ENCODE results near the gene GTPBP2.
A peak's percentile ranks its signal among the peaks of the same experiment; 100 is the strongest.

GTPBP2 gene

DNA sequence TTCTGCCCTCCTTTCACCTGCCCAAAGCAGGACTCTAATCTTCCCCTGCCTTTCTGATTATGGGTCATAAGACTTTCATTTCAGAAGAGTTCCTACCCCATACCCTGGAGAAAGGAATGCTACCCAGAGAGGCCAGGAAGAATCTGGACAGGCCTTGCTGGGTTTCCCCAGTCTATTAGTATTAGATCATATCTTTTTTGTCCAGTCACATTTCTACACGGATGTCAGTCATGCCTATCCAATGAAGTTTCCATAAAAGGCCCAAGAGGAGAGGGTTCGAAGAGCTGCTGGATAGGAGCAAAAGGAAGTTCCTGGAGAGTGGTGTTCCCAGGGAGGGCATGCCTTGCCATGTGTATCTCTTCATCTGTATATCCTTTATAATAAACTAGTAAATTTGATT, 49.9 kb downstream of the GTPBP2 start:
- TF ChIP-seq, protein P1, sequence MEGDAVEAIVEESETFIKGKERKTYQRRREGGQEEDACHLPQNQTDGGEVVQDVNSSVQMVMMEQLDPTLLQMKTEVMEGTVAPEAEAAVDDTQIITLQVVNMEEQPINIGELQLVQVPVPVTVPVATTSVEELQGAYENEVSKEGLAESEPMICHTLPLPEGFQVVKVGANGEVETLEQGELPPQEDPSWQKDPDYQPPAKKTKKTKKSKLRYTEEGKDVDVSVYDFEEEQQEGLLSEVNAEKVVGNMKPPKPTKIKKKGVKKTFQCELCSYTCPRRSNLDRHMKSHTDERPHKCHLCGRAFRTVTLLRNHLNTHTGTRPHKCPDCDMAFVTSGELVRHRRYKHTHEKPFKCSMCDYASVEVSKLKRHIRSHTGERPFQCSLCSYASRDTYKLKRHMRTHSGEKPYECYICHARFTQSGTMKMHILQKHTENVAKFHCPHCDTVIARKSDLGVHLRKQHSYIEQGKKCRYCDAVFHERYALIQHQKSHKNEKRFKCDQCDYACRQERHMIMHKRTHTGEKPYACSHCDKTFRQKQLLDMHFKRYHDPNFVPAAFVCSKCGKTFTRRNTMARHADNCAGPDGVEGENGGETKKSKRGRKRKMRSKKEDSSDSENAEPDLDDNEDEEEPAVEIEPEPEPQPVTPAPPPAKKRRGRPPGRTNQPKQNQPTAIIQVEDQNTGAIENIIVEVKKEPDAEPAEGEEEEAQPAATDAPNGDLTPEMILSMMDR (IDR thresholded peaks at IDR 0.05; ENCODE audit: low read depth, low read length, poor library complexity, severe bottlenecking) = no peak
- no peak for TF ChIP-seq EZH2phosphoT487 (IDR thresholded peaks at IDR 0.05; ENCODE audit: borderline replicate concordance, low read length)
- no peaks in the 10 kb centered on the region for H3K9me2 ChIP-seq (replicated peaks; ENCODE audit: control insufficient read depth, low read length)
- peaks cover 25% of the 10 kb centered on the region for H4K20me1 ChIP-seq (ENCODE audit: control insufficient read depth, insufficient read depth, low read depth, low read length)
- peaks cover 80% of the 10 kb centered on the region for H3K79me2 ChIP-seq (ENCODE audit: control insufficient read depth, low read length)
- H3K27me3 ChIP-seq (ENCODE audit: control insufficient read depth, low read length) = no peaks in the 10 kb centered on the region
- H3K4me2 ChIP-seq (ENCODE audit: low read length) = peak overlapping the region; percentile 81
- H3K27ac ChIP-seq (ENCODE audit: low read depth, low read length) = no peak overlapping the region
- peaks cover 61% of the 10 kb centered on the region for H3K36me3 ChIP-seq (ENCODE audit: control insufficient read depth, low read length)
- no peaks in the 10 kb centered on the region for H3K9me3 ChIP-seq (ENCODE audit: control insufficient read depth, insufficient read depth, low read length)
- peaks cover 25% of the 10 kb centered on the region for H3K4me1 ChIP-seq (ENCODE audit: control insufficient read depth, low read length)
- H3F3A ChIP-seq (ENCODE audit: control insufficient read depth, insufficient read depth) = peaks cover 17% of the 10 kb centered on the region
- H3K4me3 ChIP-seq (ENCODE audit: low read length) = peak overlapping the region; percentile 96

DNA sequence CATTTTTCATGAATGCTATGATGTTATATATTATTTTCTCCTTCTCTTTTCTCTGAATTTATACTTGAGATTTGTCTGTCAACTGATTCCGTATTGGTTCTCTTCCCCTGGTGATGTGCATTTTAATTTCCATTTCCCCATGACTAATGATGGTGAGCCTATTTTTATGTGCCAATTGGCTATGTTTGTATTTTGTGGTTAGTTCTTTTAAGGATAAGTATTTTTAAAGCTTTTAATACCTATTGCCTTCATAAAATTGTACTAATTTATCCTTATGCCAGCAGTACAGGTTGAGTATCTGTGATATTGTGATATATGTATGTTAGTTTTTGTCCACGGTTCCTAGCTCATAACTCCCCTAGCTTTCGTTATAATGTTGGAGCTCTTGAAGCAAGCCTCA, 50.3 kb downstream of the GTPBP2 start:
- H3K9me3 ChIP-seq (ENCODE audit: control insufficient read depth, insufficient read depth, low read length) = no peaks in the 10 kb centered on the region
- 0 out of 2 replicates have a peak overlapping the region, but pooled peaks have one; percentile 88 for H3K27ac ChIP-seq (ENCODE audit: low read depth, low read length)
- peaks cover 25% of the 10 kb centered on the region for H3K4me1 ChIP-seq (ENCODE audit: control insufficient read depth, low read length)
- H3K4me3 ChIP-seq (ENCODE audit: low read length) = peak overlapping the region; percentile 96
- no peaks in the 10 kb centered on the region for H3K9me2 ChIP-seq (replicated peaks; ENCODE audit: control insufficient read depth, low read length)
- peak overlapping the region; percentile 81 for H3K4me2 ChIP-seq (ENCODE audit: low read length)
- H3K79me2 ChIP-seq (ENCODE audit: control insufficient read depth, low read length) = peaks cover 80% of the 10 kb centered on the region
- no peaks in the 10 kb centered on the region for H3K27me3 ChIP-seq (ENCODE audit: control insufficient read depth, low read length)
- H3K36me3 ChIP-seq (ENCODE audit: control insufficient read depth, low read length) = peaks cover 56% of the 10 kb centered on the region
- H4K20me1 ChIP-seq (ENCODE audit: control insufficient read depth, insufficient read depth, low read depth, low read length) = peaks cover 25% of the 10 kb centered on the region
- TF ChIP-seq, protein P1 (IDR thresholded peaks at IDR 0.05; ENCODE audit: low read depth, low read length, poor library complexity, severe bottlenecking) = no peak
- no peak for TF ChIP-seq EZH2phosphoT487 (IDR thresholded peaks at IDR 0.05; ENCODE audit: borderline replicate concordance, low read length)
- peaks cover 17% of the 10 kb centered on the region for H3F3A ChIP-seq (ENCODE audit: control insufficient read depth, insufficient read depth)

DNA sequence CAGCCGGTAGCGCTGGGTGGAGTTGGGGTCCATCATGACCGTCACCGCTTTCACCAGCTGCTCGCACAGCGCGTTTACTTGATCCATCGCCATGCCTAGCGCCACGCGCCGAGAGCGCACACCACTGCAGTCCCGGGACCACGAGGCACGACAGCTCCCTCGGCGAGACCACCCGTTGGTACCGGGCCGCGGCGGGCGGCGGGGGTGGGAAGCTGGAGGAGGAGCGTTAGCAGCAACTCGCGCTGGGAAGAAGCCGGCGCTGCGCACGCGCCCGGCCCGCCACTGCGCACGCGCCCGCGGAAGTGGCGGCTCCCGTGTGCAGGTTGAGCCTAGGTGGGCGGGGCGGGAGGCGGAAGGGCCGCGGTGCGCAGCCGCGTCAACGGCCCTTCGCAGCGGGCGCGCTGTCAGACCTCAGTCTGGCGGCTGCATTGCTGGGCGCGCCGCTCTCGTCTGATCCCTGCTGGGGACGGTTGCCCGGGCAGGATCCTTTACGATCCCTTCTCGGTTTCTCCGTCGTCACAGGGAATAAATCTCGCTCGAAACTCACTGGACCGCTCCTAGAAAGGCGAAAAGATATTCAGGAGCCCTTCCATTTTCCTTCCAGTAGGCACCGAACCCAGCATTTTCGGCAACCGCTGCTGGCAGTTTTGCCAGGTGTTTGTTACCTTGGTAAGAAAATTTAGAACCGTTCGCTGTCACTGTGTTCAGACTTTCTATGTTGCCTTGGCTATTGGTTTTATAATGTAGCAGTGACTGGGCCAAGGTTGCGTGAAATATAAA, 53.1 kb downstream of the GTPBP2 start, which contains the start of the genes POLH and XPO5:
TSS of gene POLH (plus strand) at position 414 of the 780 bp plus-strand sequence. CDS start 6,135 bp downstream, outside the sequence.
TSS of gene XPO5 (minus strand) at position 267 of the 780 bp plus-strand sequence. CDS start at position 93, 174 bp downstream.
- TF ChIP-seq EZH2phosphoT487 (IDR thresholded peaks at IDR 0.05; ENCODE audit: borderline replicate concordance, low read length) = no peak
- TF ChIP-seq, protein P1 (IDR thresholded peaks at IDR 0.05; ENCODE audit: low read depth, low read length, poor library complexity, severe bottlenecking) = no peak
- H3K79me2 ChIP-seq (ENCODE audit: control insufficient read depth, low read length) = peaks cover 74% of the 10 kb centered on the region
- no peaks in the 10 kb centered on the region for H3K9me2 ChIP-seq (replicated peaks; ENCODE audit: control insufficient read depth, low read length)
- peaks cover 17% of the 10 kb centered on the region for H3F3A ChIP-seq (ENCODE audit: control insufficient read depth, insufficient read depth)
- H4K20me1 ChIP-seq (ENCODE audit: control insufficient read depth, insufficient read depth, low read depth, low read length) = peaks cover 18% of the 10 kb centered on the region
- H3K9me3 ChIP-seq (ENCODE audit: control insufficient read depth, insufficient read depth, low read length) = no peaks in the 10 kb centered on the region
- no peaks in the 10 kb centered on the region for H3K27me3 ChIP-seq (ENCODE audit: control insufficient read depth, low read length)
- peaks cover 25% of the 10 kb centered on the region for H3K4me1 ChIP-seq (ENCODE audit: control insufficient read depth, low read length)
- peak within 1 kb of the TSS; percentile 81 for H3K4me2 ChIP-seq (ENCODE audit: low read length)
- peaks cover 62% of the 10 kb centered on the region for H3K36me3 ChIP-seq (ENCODE audit: control insufficient read depth, low read length)
- H3K4me3 ChIP-seq (ENCODE audit: low read length) = peak within 1 kb of the TSS; percentile 96
- peak within 1 kb of the TSS; percentile 88 for H3K27ac ChIP-seq (ENCODE audit: low read depth, low read length)

Measured in DOHH2 (cell line).